Measurements from ENCODE around the gene KLHL42. TPM values are rescaled to one million over a fixed set of nuclear protein-coding genes. Genes with fewer than 3 reads are reported as not detected.

KLHL42 gene
- total RNA-seq, 1 donor from 2014 or later: 38.4 TPM

- peak; percentile 48 for DNase-seq (ENCODE audit: low spot score)
These were observed 777 bp downstream of the KLHL42 start for GRCh38 chr12:27780612-27781408.

- no peak for DNase-seq (ENCODE audit: low spot score)
These were observed 1.6 kb downstream of the KLHL42 start for GRCh38 chr12:27781680-27782079.

GRCh38 chr12:27782481-27782880 lies 2.4 kb downstream of the KLHL42 start:
- DNase-seq (ENCODE audit: low spot score): no peak

GRCh38 chr12:27785882-27786570 lies 6.0 kb downstream of the KLHL42 start:
- DNase-seq (ENCODE audit: low spot score): no peak

- no peak for DNase-seq (ENCODE audit: low spot score)
These were observed 7.5 kb downstream of the KLHL42 start for GRCh38 chr12:27787559-27787958.

- DNase-seq (ENCODE audit: low spot score): no peak
These were observed 10.1 kb downstream of the KLHL42 start for GRCh38 chr12:27790179-27790578.

- no peak for DNase-seq (ENCODE audit: low spot score)
These were observed 15.0 kb downstream of the KLHL42 start for GRCh38 chr12:27794818-27795584.

- DNase-seq (ENCODE audit: low spot score): no peak
These were observed 16.1 kb downstream of the KLHL42 start for GRCh38 chr12:27796128-27796527.

- DNase-seq (ENCODE audit: low spot score): no peak
These were observed 17.4 kb downstream of the KLHL42 start for GRCh38 chr12:27797301-27798025.

- no peak for DNase-seq (ENCODE audit: low spot score)
These were observed 20.8 kb downstream of the KLHL42 start for GRCh38 chr12:27800819-27801218.

- no peak for DNase-seq (ENCODE audit: low spot score)
These were observed 21.6 kb downstream of the KLHL42 start for GRCh38 chr12:27801630-27802029.

- no peak for DNase-seq (ENCODE audit: low spot score)
These were observed 22.5 kb downstream of the KLHL42 start for GRCh38 chr12:27802511-27802910.

GRCh38 chr12:27802936-27803335 lies 22.9 kb downstream of the KLHL42 start:
- DNase-seq (ENCODE audit: low spot score): no peak

GRCh38 chr12:27805238-27805637 lies 25.2 kb downstream of the KLHL42 start:
- DNase-seq (ENCODE audit: low spot score): no peak

- no peak for DNase-seq (ENCODE audit: low spot score)
These were observed 26.2 kb downstream of the KLHL42 start for GRCh38 chr12:27806259-27806658.

GRCh38 chr12:27807063-27807703 lies 27.1 kb downstream of the KLHL42 start:
- no peak for DNase-seq (ENCODE audit: low spot score)

- no peak for DNase-seq (ENCODE audit: low spot score)
These were observed 28.8 kb downstream of the KLHL42 start for GRCh38 chr12:27808841-27809240.

- no peak for DNase-seq (ENCODE audit: low spot score)
These were observed 30.7 kb downstream of the KLHL42 start for GRCh38 chr12:27810756-27811155.

GRCh38 chr12:27812502-27812901 lies 32.5 kb downstream of the KLHL42 start:
- no peak for DNase-seq (ENCODE audit: low spot score)

- DNase-seq (ENCODE audit: low spot score): no peak
These were observed 34.4 kb downstream of the KLHL42 start for GRCh38 chr12:27814411-27814810.

- no peak for DNase-seq (ENCODE audit: low spot score)
These were observed 35.0 kb downstream of the KLHL42 start for GRCh38 chr12:27814851-27815591.

Measured in ureter (tissue), 1 donor.